Natural killer cell treated with Interleukin-12 subunit alpha and Interleukin-12 subunit beta and Interleukin-15 and Interleukin-18, amount 100 ng/mL, for 72 hours (primary cell): ENCODE measurements around the gene TEX2. TPM values are rescaled to one million over a fixed set of nuclear protein-coding genes. Genes with fewer than 3 reads are reported as not detected.

Source experiments
- ATAC-seq, 2 donors: fragments of 150-1000 bp; cut with Tn5 transposase in 1 of 2; sonication (Bioruptor Pico), chemical (Tn5 transposase) in 1 of 2; 2 replicates each; pipeline ENCODE4 v1.10.0; 2021
- DNase-seq: peaks from one replicate; pipeline ENCODE4 v3.0.0; 2022; ENCODE audit warnings: low spot score
- H3K27ac Mint-ChIP-seq, 2 donors: 1 replicate in 1 of 2; 2 replicates in 1 of 2; pipeline ENCODE4 v1.8.0; 2022; ENCODE audit warnings: mixed read lengths in 2 of 2, mild to moderate bottlenecking in 1 of 2, moderate library complexity in 1 of 2
- H3K27me3 Mint-ChIP-seq, 2 donors: 1 replicate in 1 of 2; 2 replicates in 1 of 2; pipeline ENCODE4 v1.8.0; 2022; ENCODE audit warnings: mixed read lengths in 2 of 2
- H3K36me3 Mint-ChIP-seq: one replicate; pipeline ENCODE4 v1.8.0; 2022; ENCODE audit warnings: mixed read lengths
- H3K4me1 Mint-ChIP-seq, 2 donors: 1 replicate in 1 of 2; 2 replicates in 1 of 2; pipeline ENCODE4 v1.8.0; 2022; ENCODE audit warnings: low read depth in 2 of 2, mixed read lengths in 2 of 2, mild to moderate bottlenecking in 1 of 2
- H3K4me3 Mint-ChIP-seq: one replicate; pipeline ENCODE4 v1.8.0; 2022; ENCODE audit warnings: mixed read lengths
- H3K9me3 Mint-ChIP-seq: 2 replicates; pipeline ENCODE4 v1.8.0; 2022; ENCODE audit warnings: mixed read lengths
- total RNA-seq, 2 donors: library from RNA; stranded (reverse); gene quantifications; one replicate each; pipeline ENCODE4 v1.2.3, GENCODE V29; 2022

TEX2 gene
- total RNA-seq, 2 donors from 2014 or later, result 14.0 to 28.6 TPM

DNA sequence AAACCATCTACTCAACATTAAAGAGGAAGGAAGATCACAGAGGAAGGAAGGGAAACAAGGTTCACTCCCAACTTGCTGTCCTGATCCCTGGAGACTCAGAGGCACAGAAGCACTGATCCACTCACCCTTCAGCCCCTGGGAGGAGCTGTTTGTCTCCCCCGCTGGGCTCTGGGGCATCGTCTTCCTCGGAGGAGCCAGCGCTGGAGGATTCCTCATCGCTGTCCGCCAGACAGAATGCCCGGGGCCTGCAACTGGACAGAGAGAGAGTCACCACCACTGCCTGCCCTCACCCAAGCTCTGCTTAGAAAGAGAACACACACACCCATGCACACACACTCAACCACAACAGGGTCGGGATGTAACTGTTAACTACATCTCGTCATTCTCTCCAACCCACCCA is 108.3 kb downstream of the TEX2 start:
- H3K27me3 Mint-ChIP-seq, result no peaks in the 10 kb centered on the region
- H3K36me3 Mint-ChIP-seq, result peaks cover 7% of the 10 kb centered on the region
- H3K9me3 Mint-ChIP-seq, result no peaks in the 10 kb centered on the region
- peak overlapping the region in 1 of 2 donors; percentile 30 for H3K27ac Mint-ChIP-seq
- H3K4me1 Mint-ChIP-seq, result no peaks in the 10 kb centered on the region
- ATAC-seq (no peak), DNase-seq (no peak)
- H3K4me3 Mint-ChIP-seq, result no peak overlapping the region

GRCh38 chr17:64154313-64154695 is 108.8 kb downstream of the TEX2 start:
- DNase-seq (no peak), ATAC-seq (no peak)
- no peaks in the 10 kb centered on the region for H3K27me3 Mint-ChIP-seq
- no peaks in the 10 kb centered on the region for H3K9me3 Mint-ChIP-seq
- H3K4me3 Mint-ChIP-seq, result no peak overlapping the region
- peaks cover 7% of the 10 kb centered on the region for H3K36me3 Mint-ChIP-seq
- peak overlapping the region in 1 of 2 donors; percentile 30 for H3K27ac Mint-ChIP-seq
- no peaks in the 10 kb centered on the region for H3K4me1 Mint-ChIP-seq

- ATAC-seq (no peak), DNase-seq (no peak)
- Mint-ChIP-seq H3K36me3 (peaks cover 9% of the 10 kb centered on the region), H3K27ac (no peak overlapping the region), H3K27me3 (no peaks in the 10 kb centered on the region), H3K4me1 (no peaks in the 10 kb centered on the region), H3K9me3 (no peaks in the 10 kb centered on the region), H3K4me3 (no peak overlapping the region)
Observed at GRCh38 chr17:64153565-64154312, 109.3 kb downstream of the TEX2 start.

- no peak overlapping the region for H3K4me3 Mint-ChIP-seq
- DNase-seq, result no peak
- H3K4me1 Mint-ChIP-seq, result peaks cover 5% of the 10 kb centered on the region in 2 donors
- ATAC-seq, result no peak
- peaks cover 17% of the 10 kb centered on the region for H3K36me3 Mint-ChIP-seq
- H3K27me3 Mint-ChIP-seq, result no peaks in the 10 kb centered on the region
- H3K27ac Mint-ChIP-seq, result no peak overlapping the region
- no peaks in the 10 kb centered on the region for H3K9me3 Mint-ChIP-seq
Observed at GRCh38 chr17:64152428-64153125, 110.5 kb downstream of the TEX2 start.

DNA sequence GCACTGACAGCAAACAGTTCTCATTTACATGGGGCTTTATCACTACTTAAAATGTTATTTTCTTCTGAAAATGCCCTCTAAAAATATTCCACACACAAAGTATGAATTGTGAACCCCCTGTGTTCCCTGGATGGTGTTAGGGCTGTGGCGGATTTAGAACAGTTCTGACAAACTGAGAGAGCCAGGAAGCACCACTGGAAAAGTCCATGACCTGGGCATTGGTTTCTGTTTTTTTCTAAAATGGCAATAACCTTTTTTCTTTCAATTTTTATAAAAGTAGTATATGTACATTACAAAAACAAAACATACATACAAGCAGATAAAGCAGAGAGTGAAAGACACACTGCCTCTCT is 112.1 kb downstream of the TEX2 start:
- H3K4me1 Mint-ChIP-seq, result peaks cover 13 to 16% of the 10 kb centered on the region in 2 donors
- H3K4me3 Mint-ChIP-seq, result no peak overlapping the region
- no peak for DNase-seq
- H3K27me3 Mint-ChIP-seq, result no peaks in the 10 kb centered on the region
- peak overlapping the region in 1 of 2 donors; percentile 37 for H3K27ac Mint-ChIP-seq
- peaks cover 25% of the 10 kb centered on the region for H3K36me3 Mint-ChIP-seq
- no peak for ATAC-seq
- no peaks in the 10 kb centered on the region for H3K9me3 Mint-ChIP-seq

- Mint-ChIP-seq H3K4me1 (peaks cover 13 to 16% of the 10 kb centered on the region in 2 donors), H3K9me3 (no peaks in the 10 kb centered on the region), H3K27ac (no peak overlapping the region), H3K4me3 (no peak overlapping the region), H3K27me3 (no peaks in the 10 kb centered on the region), H3K36me3 (peaks cover 25% of the 10 kb centered on the region)
- no peak for DNase-seq
- ATAC-seq, result no peak
Observed at GRCh38 chr17:64150237-64151015, 112.6 kb downstream of the TEX2 start.

DNA sequence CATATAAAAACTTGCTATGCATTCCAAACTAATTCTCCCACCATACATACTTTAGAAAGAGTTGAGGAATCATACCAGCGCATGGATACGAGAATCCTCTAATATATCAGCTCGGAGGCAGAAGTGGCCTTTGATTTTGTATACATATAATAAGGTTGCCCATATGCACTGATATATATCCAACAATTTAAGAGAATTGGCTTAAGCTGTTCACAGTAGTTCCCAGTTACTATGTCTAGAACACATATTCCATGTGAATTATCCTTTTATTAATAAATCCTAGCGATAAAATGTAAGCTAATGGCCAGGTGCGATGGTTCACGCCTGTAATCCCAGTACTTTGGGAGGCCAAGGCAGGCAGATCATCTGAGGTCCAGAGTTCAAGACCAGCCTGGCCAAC is 113.9 kb downstream of the TEX2 start:
- no peak for ATAC-seq
- no peaks in the 10 kb centered on the region for H3K9me3 Mint-ChIP-seq
- H3K4me1 Mint-ChIP-seq, result peaks cover 13 to 16% of the 10 kb centered on the region in 2 donors
- no peak overlapping the region for H3K4me3 Mint-ChIP-seq
- no peak overlapping the region for H3K27ac Mint-ChIP-seq
- no peak for DNase-seq
- no peaks in the 10 kb centered on the region for H3K27me3 Mint-ChIP-seq
- peaks cover 25% of the 10 kb centered on the region for H3K36me3 Mint-ChIP-seq

- no peak for ATAC-seq
- Mint-ChIP-seq H3K27me3 (no peaks in the 10 kb centered on the region), H3K4me3 (no peak overlapping the region), H3K4me1 (peaks cover 13 to 16% of the 10 kb centered on the region in 2 donors), H3K36me3 (peaks cover 25% of the 10 kb centered on the region), H3K27ac (peak overlapping the region; percentile 26 to 45), H3K9me3 (no peaks in the 10 kb centered on the region)
- no peak for DNase-seq
Observed at GRCh38 chr17:64148699-64149098, 114.4 kb downstream of the TEX2 start.

- no peak overlapping the region for H3K4me3 Mint-ChIP-seq
- H3K36me3 Mint-ChIP-seq, result peaks cover 21% of the 10 kb centered on the region
- H3K9me3 Mint-ChIP-seq, result no peaks in the 10 kb centered on the region
- ATAC-seq (no peak), DNase-seq (no peak)
- peaks cover 13 to 16% of the 10 kb centered on the region in 2 donors for H3K4me1 Mint-ChIP-seq
- peak overlapping the region; percentile 26 to 45 for H3K27ac Mint-ChIP-seq
- H3K27me3 Mint-ChIP-seq, result no peaks in the 10 kb centered on the region
Observed at GRCh38 chr17:64148017-64148631, 114.9 kb downstream of the TEX2 start.

GRCh38 chr17:64147110-64148016 is 115.7 kb downstream of the TEX2 start:
- ATAC-seq, result no peak
- DNase-seq, result no peak
- peak overlapping the region in 1 of 2 donors; percentile 26 for H3K27ac Mint-ChIP-seq
- H3K36me3 Mint-ChIP-seq, result peaks cover 18% of the 10 kb centered on the region
- no peaks in the 10 kb centered on the region for H3K9me3 Mint-ChIP-seq
- no peak overlapping the region for H3K4me3 Mint-ChIP-seq
- peaks cover 13 to 16% of the 10 kb centered on the region in 2 donors for H3K4me1 Mint-ChIP-seq
- no peaks in the 10 kb centered on the region for H3K27me3 Mint-ChIP-seq

DNA sequence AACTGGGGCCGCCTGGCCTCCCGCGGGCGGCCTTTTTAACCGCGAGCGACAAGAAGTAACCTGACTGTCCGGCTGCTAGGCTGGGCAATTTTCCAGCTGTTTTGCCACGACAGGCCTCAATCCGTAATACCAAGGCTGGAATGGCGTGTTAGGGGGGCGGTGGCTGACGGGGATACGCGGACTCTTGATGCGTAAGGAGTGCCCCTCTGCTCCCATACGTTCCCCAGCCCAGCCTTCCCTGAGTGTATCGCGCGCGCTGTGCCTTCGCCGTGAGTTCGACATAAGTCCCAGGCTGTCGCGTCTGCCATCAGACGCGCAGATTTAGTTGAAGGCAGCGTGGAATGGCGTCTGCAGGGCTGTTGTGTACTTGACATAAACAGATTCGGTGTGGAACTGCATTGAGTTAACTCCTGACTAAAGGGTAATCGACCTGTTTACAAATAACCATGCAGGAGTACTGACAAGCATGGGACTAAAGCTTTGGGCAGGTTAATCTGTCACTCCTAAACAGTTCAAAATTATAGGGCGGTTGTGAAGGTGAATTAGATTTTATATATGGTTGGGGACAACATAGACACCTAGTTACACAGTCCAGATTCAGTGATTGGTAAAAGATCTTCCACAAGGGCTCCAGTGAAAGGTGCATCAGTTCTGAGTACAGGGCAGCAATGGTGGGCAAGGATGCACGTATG is 116.5 kb downstream of the TEX2 start:
- H3K36me3 Mint-ChIP-seq, result peaks cover 18% of the 10 kb centered on the region
- no peak overlapping the region for H3K4me3 Mint-ChIP-seq
- peak; percentile 2 to 29 for ATAC-seq
- peaks cover 13 to 16% of the 10 kb centered on the region in 2 donors for H3K4me1 Mint-ChIP-seq
- no peak for DNase-seq
- no peaks in the 10 kb centered on the region for H3K9me3 Mint-ChIP-seq
- H3K27ac Mint-ChIP-seq, result no peak overlapping the region
- H3K27me3 Mint-ChIP-seq, result no peaks in the 10 kb centered on the region

DNA sequence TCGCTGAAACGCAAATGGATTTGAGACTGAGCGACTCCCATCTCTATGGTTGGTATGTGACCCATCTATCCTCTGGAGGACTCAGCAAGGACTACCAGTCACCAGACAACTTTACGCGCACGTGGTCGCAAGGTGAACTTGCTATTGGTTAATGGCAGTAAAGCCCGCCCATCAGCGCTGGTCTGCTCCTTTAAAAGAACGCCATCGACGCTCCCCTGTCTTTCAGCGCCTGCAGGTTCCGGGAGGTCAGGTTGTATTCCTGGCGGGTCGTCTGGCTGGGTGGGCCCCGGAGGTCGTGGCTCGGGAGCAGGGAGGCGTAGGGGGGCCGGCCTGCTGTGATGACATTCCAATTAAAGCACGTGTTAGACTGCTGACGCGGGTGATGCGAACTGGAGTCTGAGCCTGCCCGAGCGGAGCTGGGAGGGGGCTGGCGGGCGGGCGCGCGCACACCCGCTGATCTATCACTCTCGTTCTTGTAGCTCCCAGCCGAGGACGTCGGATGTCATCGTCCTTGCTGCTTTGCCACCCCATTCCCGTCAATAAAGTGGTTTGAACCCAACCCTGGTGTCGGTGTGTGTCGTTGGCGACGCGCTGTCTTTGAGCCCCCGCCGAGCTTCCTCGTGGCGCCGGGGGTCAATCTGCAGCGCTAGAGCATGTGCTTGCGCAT is 117.2 kb downstream of the TEX2 start:
- H3K27me3 Mint-ChIP-seq, result no peaks in the 10 kb centered on the region
- ATAC-seq, result peak; percentile 97 to 98
- no peak overlapping the region for H3K27ac Mint-ChIP-seq
- peak; percentile 96 for DNase-seq
- peaks cover 18% of the 10 kb centered on the region for H3K36me3 Mint-ChIP-seq
- peaks cover 13 to 16% of the 10 kb centered on the region in 2 donors for H3K4me1 Mint-ChIP-seq
- no peak overlapping the region for H3K4me3 Mint-ChIP-seq
- no peaks in the 10 kb centered on the region for H3K9me3 Mint-ChIP-seq
